Smooth muscle cell (in vitro differentiated cells): ENCODE results near the gene LRRK1. TPM values are rescaled to one million over a fixed set of nuclear protein-coding genes. Genes with fewer than 3 reads are reported as not detected.

Experiments
- DNase-seq: peaks from one replicate; lab custom pipeline; 2025; ENCODE audit not compliant: unreplicated experiment; lab: John Stamatoyannopoulos, UW
- H2AFZ ChIP-seq: fragments of 200-600 bp; sonication (generic); 2 replicates; pipeline ENCODE4 v1.6.0; 2016; ENCODE audit warnings: antibody characterized with exemption, low read depth, mild to moderate bottlenecking
- H3F3A ChIP-seq: fragments of 200-600 bp; sonication (generic); 2 replicates; pipeline ENCODE4 v1.6.0; 2017; ENCODE audit warnings: antibody characterized with exemption, low read depth
- H3K27ac ChIP-seq: fragments of 200-600 bp; sonication (generic); 2 replicates; pipeline ENCODE4 v1.5.1; 2016; ENCODE audit warnings: low read depth, mild to moderate bottlenecking
- H3K27me3 ChIP-seq: fragments of 200-600 bp; sonication (generic); 2 replicates; pipeline ENCODE4 v1.6.1; 2016; ENCODE audit warnings: low read depth, mild to moderate bottlenecking
- H3K36me3 ChIP-seq: fragments of 200-600 bp; sonication (generic); 2 replicates; pipeline ENCODE4 v1.5.1; 2016; ENCODE audit warnings: low read depth
- H3K4me1 ChIP-seq: fragments of 200-600 bp; sonication (generic); 2 replicates; pipeline ENCODE4 v1.5.1; 2016; ENCODE audit warnings: low read depth
- H3K4me2 ChIP-seq: fragments of 200-600 bp; sonication (generic); 2 replicates; pipeline ENCODE4 v1.6.0; 2016; ENCODE audit warnings: mild to moderate bottlenecking
- H3K4me3 ChIP-seq: fragments of 200-600 bp; sonication (generic); 2 replicates; pipeline ENCODE4 v1.5.1; 2016; ENCODE audit warnings: mild to moderate bottlenecking
- H3K79me2 ChIP-seq: fragments of 200-600 bp; sonication (generic); 2 replicates; pipeline ENCODE4 v1.6.0; 2016; ENCODE audit warnings: low read depth, mild to moderate bottlenecking
- H3K9ac ChIP-seq: fragments of 200-600 bp; sonication (generic); 2 replicates; pipeline ENCODE4 v1.6.0; 2016; ENCODE audit warnings: low read depth
- H3K9me3 ChIP-seq: fragments of 200-600 bp; sonication (generic); replicated peaks from 2 replicates; pipeline ENCODE4 v1.5.1; 2016; ENCODE audit warnings: low read depth
- H4K20me1 ChIP-seq: fragments of 200-600 bp; sonication (generic); 2 replicates; pipeline ENCODE4 v1.6.0; 2016; ENCODE audit warnings: low read depth
- WGBS: methylation state at CpG from one replicate; pipeline ENCODE4 v1.1.7; 2016; ENCODE audit warnings: low lambda C conversion rate; 5-methylcytosine and 5-hydroxymethylcytosine counted together
- polyA plus RNA-seq: library from polyadenylated mRNA; unstranded; fragments of >200 nt; fragmentation: Nextera tagmentation; extraction: Ambion mirVana; gene quantifications from 2 replicates; pipeline ENCODE4 v1.2.1, GENCODE V29; 2016
- total RNA-seq: library from RNA; depleted of rRNA; stranded (reverse); fragments of >200 nt; gene quantifications from 2 replicates; pipeline ENCODE4 v1.2.3, GENCODE V29; 2014
- TF ChIP-seq, protein P1 (sequence below): fragments of 200-600 bp; sonication (generic); IDR thresholded peaks from 2 replicates; pipeline ENCODE4 v1.5.1; 2017; ENCODE audit warnings: borderline replicate concordance, mild to moderate bottlenecking, antibody characterized with exemption; ENCODE audit not compliant: insufficient read depth, poor library complexity, severe bottlenecking

LRRK1 gene
- total and polyA plus RNA-seq, 2 experiments from 2014 or later = 1.1 to 1.6 TPM

GRCh38 chr15:100889385-100890050 is 29.6 kb upstream of the LRRK1 start:
- Histone ChIP-seq H3K9me3 (no peaks in the 10 kb centered on the region), H3K4me2 (peak overlapping the region; percentile 51), H4K20me1 (no peaks in the 10 kb centered on the region), H3K27me3 (peaks cover 13% of the 10 kb centered on the region), H3F3A (no peaks in the 10 kb centered on the region), H3K4me3 (no peak overlapping the region), H3K9ac (peak overlapping the region; percentile 41), H3K79me2 (no peaks in the 10 kb centered on the region), H2AFZ (peak overlapping the region; percentile 66), H3K4me1 (no peaks in the 10 kb centered on the region), H3K27ac (peak overlapping the region; percentile 35), H3K36me3 (no peaks in the 10 kb centered on the region)
- 52% methylated on average over 20 of the region's 20 CpGs for WGBS
- TF ChIP-seq, protein P1, sequence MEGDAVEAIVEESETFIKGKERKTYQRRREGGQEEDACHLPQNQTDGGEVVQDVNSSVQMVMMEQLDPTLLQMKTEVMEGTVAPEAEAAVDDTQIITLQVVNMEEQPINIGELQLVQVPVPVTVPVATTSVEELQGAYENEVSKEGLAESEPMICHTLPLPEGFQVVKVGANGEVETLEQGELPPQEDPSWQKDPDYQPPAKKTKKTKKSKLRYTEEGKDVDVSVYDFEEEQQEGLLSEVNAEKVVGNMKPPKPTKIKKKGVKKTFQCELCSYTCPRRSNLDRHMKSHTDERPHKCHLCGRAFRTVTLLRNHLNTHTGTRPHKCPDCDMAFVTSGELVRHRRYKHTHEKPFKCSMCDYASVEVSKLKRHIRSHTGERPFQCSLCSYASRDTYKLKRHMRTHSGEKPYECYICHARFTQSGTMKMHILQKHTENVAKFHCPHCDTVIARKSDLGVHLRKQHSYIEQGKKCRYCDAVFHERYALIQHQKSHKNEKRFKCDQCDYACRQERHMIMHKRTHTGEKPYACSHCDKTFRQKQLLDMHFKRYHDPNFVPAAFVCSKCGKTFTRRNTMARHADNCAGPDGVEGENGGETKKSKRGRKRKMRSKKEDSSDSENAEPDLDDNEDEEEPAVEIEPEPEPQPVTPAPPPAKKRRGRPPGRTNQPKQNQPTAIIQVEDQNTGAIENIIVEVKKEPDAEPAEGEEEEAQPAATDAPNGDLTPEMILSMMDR = no peak
- no peak for DNase-seq

DNA sequence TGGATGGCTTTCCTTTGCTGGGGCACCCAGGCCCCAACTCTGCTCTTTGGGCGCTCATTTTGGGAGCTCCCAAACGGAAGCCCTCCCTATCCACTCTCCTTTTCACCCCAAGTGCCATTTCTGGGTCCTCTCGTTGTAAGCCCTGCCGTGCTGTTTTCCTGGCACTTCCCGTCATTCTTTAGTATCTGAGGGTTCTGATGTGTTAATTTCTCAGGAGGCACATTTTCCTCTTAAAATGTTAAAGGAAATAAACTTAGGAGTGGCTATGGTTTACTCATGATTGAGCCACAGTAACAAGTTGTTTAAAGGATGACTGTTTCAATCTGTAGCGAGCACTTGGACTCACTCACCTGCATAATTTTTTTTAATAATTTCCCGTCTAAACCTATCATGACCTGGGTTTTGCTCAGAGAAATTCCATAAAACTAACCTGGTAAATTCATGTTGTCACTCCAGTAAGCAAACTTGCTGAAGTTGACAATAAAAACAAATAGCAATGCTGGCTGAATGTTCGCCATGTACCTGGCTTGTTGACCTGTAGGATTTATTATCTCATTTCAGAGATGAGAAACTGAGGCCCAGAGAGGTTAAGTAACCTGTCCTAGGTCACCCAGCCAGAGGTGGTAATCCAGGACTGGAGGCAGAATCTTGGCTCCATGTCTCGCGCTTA is 29.0 kb upstream of the LRRK1 start:
- WGBS = 91% methylated on average over 10 of the region's 10 CpGs
- Histone ChIP-seq H3K36me3 (no peaks in the 10 kb centered on the region), H3F3A (no peaks in the 10 kb centered on the region), H3K9ac (peak overlapping the region; percentile 41), H3K27ac (peak overlapping the region; percentile 35), H3K79me2 (no peaks in the 10 kb centered on the region), H3K27me3 (peaks cover 6% of the 10 kb centered on the region), H3K4me1 (no peaks in the 10 kb centered on the region), H3K4me3 (no peak overlapping the region), H3K9me3 (no peaks in the 10 kb centered on the region), H4K20me1 (no peaks in the 10 kb centered on the region), H2AFZ (no peak overlapping the region), H3K4me2 (no peak overlapping the region)
- no peak for DNase-seq
- TF ChIP-seq, protein P1 = no peak

- Histone ChIP-seq H3K4me1 (no peaks in the 10 kb centered on the region), H3K27ac (no peak overlapping the region), H3K27me3 (peaks cover 3% of the 10 kb centered on the region), H3K9ac (no peak overlapping the region), H3K4me2 (no peak overlapping the region), H3K79me2 (no peaks in the 10 kb centered on the region), H3K4me3 (no peak overlapping the region), H2AFZ (no peak overlapping the region), H3K9me3 (no peaks in the 10 kb centered on the region), H4K20me1 (no peaks in the 10 kb centered on the region), H3F3A (no peaks in the 10 kb centered on the region), H3K36me3 (no peaks in the 10 kb centered on the region)
- TF ChIP-seq, protein P1 = no peak
- 94% methylated on average over 6 of the region's 6 CpGs for WGBS
- DNase-seq = no peak
Measured at GRCh38 chr15:100890850-100891249, 28.3 kb upstream of the LRRK1 start.
